SK-N-SH (cell line): Measurements from ENCODE around the gene PRR11. TPM values are rescaled to one million over a fixed set of nuclear protein-coding genes. Genes with fewer than 3 reads are reported as not detected.

Source experiments
- CTCF ChIA-PET: fragments of 300-600, 350-600 bp; formaldehyde crosslinking; extraction: SDS; loops from one replicate; lab custom pipeline; 2021; lab: Yijun Ruan, JAX
- POLR2A ChIA-PET: fragments of 350-600 bp; sonication (Branson Sonifier 250); formaldehyde crosslinking; extraction: SDS; loops from one replicate; lab custom pipeline; 2020; ENCODE audit warnings: antibody characterized with exemption, inconsistent platforms; lab: Yijun Ruan, JAX
- DNase-seq: peaks from one replicate; pipeline ENCODE4 v3.0.0; 2012
- H2AFZ ChIP-seq: fragments of 200-600 bp; sonication (generic); 2 replicates; pipeline ENCODE4 v1.8.1; 2016; ENCODE audit warnings: antibody characterized with exemption, mild to moderate bottlenecking, low read depth
- H3F3A ChIP-seq: fragments of 200-600 bp; sonication (generic); replicated peaks from 2 replicates; pipeline ENCODE3; 2016; ENCODE audit warnings: antibody characterized with exemption, mild to moderate bottlenecking; ENCODE audit not compliant: insufficient read depth
- H3K27ac ChIP-seq, 2 experiments: fragments of 200-500 bp in 1 of 2; fragments of 200-600 bp in 1 of 2; sonication (Bioruptor generic) in 1 of 2; sonication (generic), shearing (Covaris generic) in 1 of 2; 2 replicates each; pipeline versions ENCODE4 v1.5.1 to v1.6.1; 2014 to 2016; ENCODE audit warnings: low read depth in 2 of 2, inconsistent platforms in 1 of 2, low read length in 1 of 2, mild to moderate bottlenecking in 1 of 2, mixed read lengths in 1 of 2
- H3K27me3 ChIP-seq: fragments of 200-600 bp; sonication (generic), shearing (Covaris generic); 2 replicates; pipeline ENCODE4 v1.6.1; 2016; ENCODE audit warnings: mixed run types; ENCODE audit not compliant: insufficient read depth
- H3K36me3 ChIP-seq, 2 experiments: fragments of 200-500 bp in 1 of 2; fragments of 200-600 bp in 1 of 2; sonication (Bioruptor generic) in 1 of 2; sonication (generic) in 1 of 2; replicated peaks in 1 of 2; 2 replicates each; pipeline versions ENCODE3 to v1.5.1; 2014 to 2016; ENCODE audit warnings: low read length in 1 of 2, mild to moderate bottlenecking in 1 of 2; ENCODE audit not compliant: insufficient read depth in 2 of 2, control insufficient read depth in 1 of 2
- H3K4me1 ChIP-seq, 2 experiments: fragments of 200-500 bp in 1 of 2; fragments of 200-600 bp in 1 of 2; sonication (Bioruptor generic) in 1 of 2; sonication (generic), shearing (Covaris generic) in 1 of 2; 2 replicates each; pipeline versions ENCODE4 v1.5.1 to v1.6.1; 2014 to 2016; ENCODE audit warnings: low read depth in 1 of 2, low read length in 1 of 2, mixed run types in 1 of 2; ENCODE audit not compliant: insufficient read depth in 2 of 2, control insufficient read depth in 1 of 2
- H3K4me2 ChIP-seq: fragments of 200-600 bp; sonication (generic), shearing (Covaris generic); 2 replicates; pipeline ENCODE4 v1.6.1; 2017; ENCODE audit warnings: mixed run types
- H3K4me3 ChIP-seq, 2 experiments: fragments of 200-500 bp in 1 of 2; fragments of 200-600 bp in 1 of 2; sonication (Bioruptor generic) in 1 of 2; sonication (generic), shearing (Covaris generic) in 1 of 2; 2 replicates each; pipeline versions ENCODE4 v1.5.1 to v1.8.1; 2014 to 2016; ENCODE audit warnings: low read depth in 2 of 2, inconsistent platforms in 1 of 2, low read length in 1 of 2, mild to moderate bottlenecking in 1 of 2, mixed read lengths in 1 of 2, moderate library complexity in 1 of 2
- H3K79me2 ChIP-seq: fragments of 200-600 bp; sonication (generic); 2 replicates; pipeline ENCODE4 v1.8.1; 2017; ENCODE audit warnings: mild to moderate bottlenecking; ENCODE audit not compliant: insufficient read depth
- H3K9ac ChIP-seq: fragments of 200-600 bp; sonication (generic); 2 replicates; pipeline ENCODE4 v1.6.1; 2017; ENCODE audit warnings: mixed run types
- H3K9me2 ChIP-seq: fragments of 200-600 bp; sonication (generic); 2 replicates; pipeline ENCODE4 v1.6.1; 2017; ENCODE audit warnings: mixed run types
- H3K9me3 ChIP-seq: fragments of 200-600 bp; sonication (generic); 2 replicates; pipeline ENCODE4 v1.6.1; 2017; ENCODE audit warnings: mixed run types, mild to moderate bottlenecking, moderate library complexity
- H4K20me1 ChIP-seq: fragments of 200-600 bp; sonication (generic); 2 replicates; pipeline ENCODE4 v1.6.1; 2017; ENCODE audit warnings: mild to moderate bottlenecking, mixed run types; ENCODE audit not compliant: insufficient read depth
- EP300 ChIP-seq, 2 experiments: IDR thresholded peaks; 2 replicates each; pipeline versions ENCODE4 v1.4.0 to v1.6.1; 2012; ENCODE audit warnings: borderline replicate concordance in 1 of 2, low read depth in 1 of 2, low read length in 1 of 2
- EZH2phosphoT487 ChIP-seq: fragments of 200-600 bp; sonication (generic); IDR thresholded peaks from 2 replicates; pipeline ENCODE4 v1.6.1; 2017; ENCODE audit warnings: low read depth, mixed run types, mild to moderate bottlenecking, antibody characterized with exemption, moderate library complexity, borderline replicate concordance
- FOXJ3 ChIP-seq: sonication (generic); formaldehyde crosslinking; IDR thresholded peaks from 2 replicates; pipeline ENCODE4 v1.5.1; 2020; ENCODE audit warnings: mild to moderate bottlenecking, missing genetic modification reagents
- MEF2A ChIP-seq: IDR thresholded peaks from 2 replicates; pipeline ENCODE4 v1.4.0; 2012; ENCODE audit warnings: low read depth, borderline replicate concordance
- NFIC ChIP-seq: IDR thresholded peaks from 2 replicates; pipeline ENCODE4 v1.4.0; 2012; ENCODE audit warnings: borderline replicate concordance
- PBX3 ChIP-seq: IDR thresholded peaks from 2 replicates; pipeline ENCODE4; 2012
- RCOR1 ChIP-seq: fragments of 150-350 bp; IDR thresholded peaks from 2 replicates; pipeline ENCODE4 v1.6.1; 2017; ENCODE audit warnings: antibody characterized with exemption, low read length
- REST ChIP-seq: IDR thresholded peaks from 2 replicates; pipeline ENCODE4 v1.6.1; 2012; ENCODE audit warnings: mild to moderate bottlenecking, low read depth, low read length, moderate library complexity
- SMC3 ChIP-seq: IDR thresholded peaks from 2 replicates; pipeline ENCODE4 v1.6.1; 2012; ENCODE audit warnings: low read depth, low read length, improper control_type of control experiment
- TCF12 ChIP-seq: IDR thresholded peaks from 2 replicates; pipeline ENCODE4 v1.4.0; 2012
- TEAD4 ChIP-seq: IDR thresholded peaks from 2 replicates; pipeline ENCODE4 v1.4.0; 2012; ENCODE audit warnings: mild to moderate bottlenecking, borderline replicate concordance; ENCODE audit not compliant: insufficient read depth
- USF1 ChIP-seq: IDR thresholded peaks from 2 replicates; pipeline ENCODE4 v1.4.0; 2012; ENCODE audit warnings: low read depth, borderline replicate concordance
- WGBS: methylation state at CpG from one replicate; pipeline ENCODE4 v1.1.6; 2017; ENCODE audit warnings: low lambda C conversion rate; 5-methylcytosine and 5-hydroxymethylcytosine counted together
- polyA plus RNA-seq, 3 experiments: library from polyadenylated mRNA; depleted of rRNA; stranded (reverse); fragments of >200 nt; gene quantifications; 2 replicates each; pipeline ENCODE4 v1.2.3, GENCODE V29; 2012
- small RNA-seq, 7 experiments: library from RNA; depleted of rRNA; stranded (forward); fragments of <200 nt; gene quantifications; one replicate each; pipeline ENCODE3, GENCODE V24; 2012

PRR11 gene
- polyA plus RNA-seq, 1 of the 3 experiments (the other 2 are of a cell fraction) = 25.8 TPM

- no peak overlapping the region for H3K4me3 ChIP-seq
- no peak overlapping the region for H3K9ac ChIP-seq
- no peak for TF ChIP-seq RCOR1
- TF ChIP-seq TEAD4 = no peak
- no peak for TF ChIP-seq NFIC
- no peak for TF ChIP-seq MEF2A
- no peak for TF ChIP-seq TCF12
- TF ChIP-seq PBX3 = no peak
- TF ChIP-seq SMC3 = no peak
- TF ChIP-seq FOXJ3 (CRISPR knock-in tag) = no peak
- no peak for TF ChIP-seq REST
- TF ChIP-seq USF1 = no peak
- no peak for TF ChIP-seq EZH2phosphoT487
- TF ChIP-seq EP300 (IDR thresholded peaks at IDR 0.05; ENCODE audit: borderline replicate concordance in 1 of 2, low read depth in 1 of 2, low read length in 1 of 2) = no peak
- TF ChIP-seq, all 33 proteins: peak for 0
- no peak for DNase-seq
- CTCF ChIA-PET = no interaction called here
- Histone ChIP-seq H3K4me2 (no peak overlapping the region), H3K9me2 (no peaks in the 10 kb centered on the region), H3K4me1 (no peaks in the 10 kb centered on the region), H4K20me1 (no peaks in the 10 kb centered on the region), H3K9me3 (no peaks in the 10 kb centered on the region), H3F3A (no peaks in the 10 kb centered on the region), H3K27me3 (no peaks in the 10 kb centered on the region), H3K36me3 (no peaks in the 10 kb centered on the region), H2AFZ (no peak overlapping the region), H3K27ac (no peak overlapping the region), H3K79me2 (no peaks in the 10 kb centered on the region)
- POLR2A ChIA-PET = no interaction called here
- WGBS = 90% methylated on average over 6 of the region's 6 CpGs
Observed at GRCh38 chr17:59244081-59244480, 88.5 kb downstream of the PRR11 start.

Small RNA genes lying within 50 kb of the gene (small RNA-seq; reads per million reads assigned to genes)
- gene MIR301A (181 to 7,204 (median 2,652) reads per million in 7 experiments), gene MIR454 (11.7 to 1,076 (median 745) reads per million in 7 experiments), gene RNU2-58P (0 to 13.5 (median 0.19) reads per million in 7 experiments)

Other genes starting within 250 kb of the PRR11 start
- 20.5 and 28.5 TPM in 2 replicates for gene TRIM37, start 48.9 kb upstream of the PRR11 start, polyA plus RNA-seq (2012; rRNA removed)
- gene SKA2, start 560 bp upstream of the PRR11 start, polyA plus RNA-seq (2012; rRNA removed) = 12.8 and 14.4 TPM in 2 replicates
- gene SMG8, start 54.3 kb downstream of the PRR11 start, polyA plus RNA-seq (2012; rRNA removed) = 11.2 and 15.8 TPM in 2 replicates
- gene GDPD1, start 64.8 kb downstream of the PRR11 start, polyA plus RNA-seq (2012; rRNA removed) = 1.5 and 2.1 TPM in 2 replicates
- 3.2 and 5.5 TPM in 2 replicates for gene YPEL2, start 175.9 kb downstream of the PRR11 start, polyA plus RNA-seq (2012; rRNA removed)